ENCODE measurements around the gene CDR2L. TPM values are rescaled to one million over a fixed set of nuclear protein-coding genes. Genes with fewer than 3 reads are reported as not detected.
"Not testable (repeated sequence)": the region's sequence is repeated elsewhere in the genome, so short reads cannot be mapped to it uniquely, and the experiment has no call there.

Gene CDR2L
- total RNA-seq, 1 donor from 2014 or later = 20.1 TPM

DNA sequence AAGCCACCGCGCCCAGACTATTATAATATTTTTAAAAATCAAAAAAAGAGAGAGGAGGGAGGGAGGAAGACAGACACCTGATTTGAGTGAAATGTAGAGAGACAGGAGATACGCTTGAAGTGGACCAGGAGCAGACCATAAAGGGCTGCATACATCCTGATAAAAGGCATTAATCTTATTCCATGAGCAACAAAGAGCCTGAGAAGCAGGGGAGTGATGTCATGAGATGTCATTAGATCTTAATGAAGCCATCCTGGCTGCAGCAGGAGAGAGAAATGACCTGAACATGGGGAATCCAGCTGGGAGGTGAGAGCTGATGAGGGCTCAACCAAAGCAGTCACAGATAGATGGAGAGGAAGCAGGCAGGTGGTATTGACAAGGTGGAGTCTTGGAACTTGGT is 9.6 kb upstream of the CDR2L start:
- intact Hi-C loops (cut with DNase I) = no loop called here
- no peak for DNase-seq (ENCODE audit: low spot score)

DNA sequence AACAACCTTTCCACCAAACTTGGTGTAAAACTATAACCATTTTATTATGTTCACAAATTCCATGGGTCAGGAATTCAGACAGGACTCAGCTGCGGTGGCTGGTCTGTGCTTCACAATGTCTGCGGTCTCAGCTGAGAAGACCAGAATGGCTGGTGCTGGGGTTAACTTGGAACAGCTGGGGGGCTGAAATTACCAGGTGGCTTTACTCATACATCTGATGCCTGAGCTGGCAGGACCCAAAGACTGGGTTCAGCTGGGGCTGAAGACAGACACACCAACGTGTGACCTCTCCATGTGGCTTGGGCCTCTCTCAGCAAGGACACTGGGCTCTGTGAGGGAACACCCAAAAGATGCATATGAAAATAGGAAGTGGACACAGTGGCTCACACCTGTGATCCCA is 9.2 kb upstream of the CDR2L start:
- intact Hi-C loops (cut with DNase I) = no loop called here
- no peak for DNase-seq (ENCODE audit: low spot score)

DNA sequence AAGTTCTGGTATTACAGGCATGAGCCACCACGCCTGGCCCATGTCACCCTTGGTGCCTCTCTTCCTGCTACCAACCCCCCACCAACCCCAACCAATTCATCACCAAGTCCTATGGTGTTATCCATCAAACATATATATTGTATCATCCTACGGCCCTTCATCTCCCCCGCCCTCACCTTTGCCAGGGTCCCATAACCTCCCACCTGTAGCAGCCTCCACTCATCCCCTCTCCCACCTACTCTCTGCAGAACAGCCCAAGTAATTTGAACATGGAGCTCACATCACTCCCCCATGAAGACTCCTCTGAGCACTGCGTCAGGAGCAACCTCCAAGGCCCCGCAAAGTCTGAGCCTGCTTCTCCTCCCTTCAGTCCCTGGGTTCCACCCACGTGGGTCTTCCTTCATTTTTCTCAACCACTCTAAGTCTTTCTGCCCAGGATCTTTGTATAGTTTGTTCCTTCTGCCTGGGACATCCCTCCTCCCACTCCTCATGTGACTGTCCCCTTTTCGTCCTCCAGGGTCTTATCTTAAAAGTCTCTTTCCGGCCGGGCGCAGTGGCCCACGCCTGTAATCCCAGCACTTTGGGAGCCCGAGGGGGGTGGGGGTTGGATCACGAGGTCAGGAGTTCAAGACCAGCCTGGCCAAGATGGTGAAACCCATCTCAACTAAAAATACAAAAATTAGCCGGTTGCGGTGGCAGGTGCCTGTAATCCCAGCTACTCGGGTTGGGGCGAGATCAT is 7.9 kb upstream of the CDR2L start:
- no peak for DNase-seq (ENCODE audit: low spot score)
- intact Hi-C loops (cut with DNase I) = no loop called here

DNA sequence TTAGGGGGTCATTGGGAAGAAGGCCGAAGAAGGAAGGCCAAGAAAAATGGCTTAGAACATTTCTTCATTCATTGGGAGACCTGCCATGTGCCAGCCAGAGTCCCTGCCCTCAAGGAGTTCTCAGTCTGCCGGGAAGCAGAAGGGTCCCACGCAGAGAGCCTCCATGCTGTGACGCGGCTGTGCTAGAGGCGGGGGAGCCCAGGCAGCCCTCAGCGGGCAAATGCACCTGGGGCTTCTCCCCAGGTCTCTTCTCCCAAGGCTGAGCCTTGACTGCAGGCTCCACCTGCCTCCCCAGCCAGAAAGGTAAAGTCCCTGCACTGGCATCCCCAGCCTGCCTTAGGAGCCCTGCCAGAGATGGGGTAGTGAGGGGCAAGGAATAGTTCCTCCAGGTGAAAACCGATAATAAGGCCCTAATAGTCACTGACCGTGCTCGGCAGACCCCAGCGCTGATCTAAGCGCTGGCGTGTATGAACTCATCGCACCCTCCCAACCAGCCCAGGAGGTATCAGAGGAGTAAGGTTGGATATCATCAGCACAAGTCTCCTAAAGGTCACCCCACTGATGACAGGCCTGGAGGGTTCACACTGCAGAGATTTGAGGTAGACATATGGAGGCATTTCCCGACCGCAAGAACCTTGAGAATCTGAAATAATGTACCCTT is 6.0 kb upstream of the CDR2L start:
- intact Hi-C loops (cut with DNase I) = no loop called here
- no peak for DNase-seq (ENCODE audit: low spot score)

DNA sequence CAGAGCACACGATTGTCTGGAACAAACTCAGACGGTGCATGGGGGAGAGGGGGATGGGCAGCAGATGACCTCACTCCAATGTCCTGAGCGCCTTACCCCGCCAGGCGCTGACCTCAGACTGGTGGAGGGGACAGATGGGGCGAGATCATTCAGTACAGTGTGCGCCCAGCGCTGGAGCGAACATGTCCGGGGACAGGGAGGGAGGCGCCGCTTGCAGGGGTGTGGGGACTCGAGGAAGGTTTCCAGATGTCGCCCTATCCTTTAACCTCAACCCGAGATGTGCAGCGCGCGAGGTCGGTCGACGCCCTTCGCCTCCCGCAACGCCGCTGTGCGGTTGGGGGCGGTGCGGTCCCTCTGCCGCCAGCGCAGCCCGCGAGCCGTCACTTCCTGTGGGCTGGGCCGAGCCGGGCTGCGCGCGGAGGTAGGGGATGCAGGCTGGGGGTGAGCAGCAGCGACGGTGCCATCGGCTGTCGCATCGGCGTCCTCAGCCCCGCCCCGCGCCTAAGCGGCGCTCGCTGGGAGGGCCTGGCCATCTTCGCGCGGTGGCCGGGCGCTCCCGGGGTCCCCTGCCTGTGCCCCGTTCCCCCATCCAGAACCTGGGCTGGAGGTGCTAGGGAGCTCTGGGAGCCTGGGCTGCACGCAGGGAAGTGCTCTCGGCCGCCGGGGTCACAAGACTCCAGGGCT is 5.3 kb upstream of the CDR2L start:
- intact Hi-C loops (cut with DNase I) = no loop called here
- DNase-seq (ENCODE audit: low spot score) = peak; percentile 86

DNA sequence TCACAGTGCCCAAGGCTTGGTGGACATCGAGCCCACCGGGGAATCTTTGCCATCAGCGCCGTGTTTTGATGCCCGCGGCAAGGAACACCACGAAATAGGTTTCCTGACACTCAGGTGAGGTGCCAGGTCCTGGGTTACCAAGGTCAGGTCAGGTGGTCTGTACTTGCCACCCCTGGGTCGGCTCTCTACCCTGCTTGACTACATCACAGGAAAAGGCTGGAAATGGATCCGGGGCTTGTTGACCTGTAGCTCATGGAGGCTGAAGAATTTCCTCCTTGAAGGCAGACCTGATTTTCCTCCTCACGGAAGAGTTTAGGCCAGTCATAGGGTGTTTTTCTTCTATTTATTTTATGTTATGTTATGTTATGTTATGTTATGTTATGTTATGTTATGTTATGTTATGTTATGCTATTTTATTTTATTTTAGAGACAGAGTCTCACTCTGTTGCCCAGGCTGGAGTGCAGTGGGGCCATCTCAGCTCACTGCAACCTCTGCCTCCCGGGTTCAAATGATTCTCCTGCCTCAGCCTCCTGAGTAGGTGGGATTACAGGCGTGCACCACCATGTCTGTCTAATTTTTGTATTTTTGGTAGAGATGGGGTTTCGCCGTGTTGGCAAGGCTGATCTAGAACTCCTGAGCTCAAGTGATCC is 4.6 kb upstream of the CDR2L start:
- DNase-seq (ENCODE audit: low spot score); intact Hi-C loops (cut with DNase I): not testable (repeated sequence)

DNA sequence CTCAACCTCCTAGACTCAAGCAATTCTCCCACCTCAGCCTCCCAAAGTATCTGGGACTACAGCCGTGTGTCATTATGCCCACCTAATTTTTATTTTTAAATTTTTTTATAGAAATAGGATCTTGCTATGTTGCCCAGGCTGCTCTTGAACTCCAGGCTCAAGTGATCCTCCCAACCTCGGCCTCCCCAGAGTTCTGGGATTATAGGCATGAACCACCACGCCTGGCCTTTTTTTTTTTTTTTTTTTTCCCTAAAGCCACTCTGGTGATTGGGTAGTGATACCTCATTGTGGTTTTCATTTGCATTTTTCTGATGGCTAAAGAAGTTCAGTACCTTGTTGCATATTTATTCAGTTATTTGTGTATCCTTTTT is 1.2 kb upstream of the CDR2L start:
- intact Hi-C loops (cut with DNase I) = no loop called here
- no peak for DNase-seq (ENCODE audit: low spot score)

DNA sequence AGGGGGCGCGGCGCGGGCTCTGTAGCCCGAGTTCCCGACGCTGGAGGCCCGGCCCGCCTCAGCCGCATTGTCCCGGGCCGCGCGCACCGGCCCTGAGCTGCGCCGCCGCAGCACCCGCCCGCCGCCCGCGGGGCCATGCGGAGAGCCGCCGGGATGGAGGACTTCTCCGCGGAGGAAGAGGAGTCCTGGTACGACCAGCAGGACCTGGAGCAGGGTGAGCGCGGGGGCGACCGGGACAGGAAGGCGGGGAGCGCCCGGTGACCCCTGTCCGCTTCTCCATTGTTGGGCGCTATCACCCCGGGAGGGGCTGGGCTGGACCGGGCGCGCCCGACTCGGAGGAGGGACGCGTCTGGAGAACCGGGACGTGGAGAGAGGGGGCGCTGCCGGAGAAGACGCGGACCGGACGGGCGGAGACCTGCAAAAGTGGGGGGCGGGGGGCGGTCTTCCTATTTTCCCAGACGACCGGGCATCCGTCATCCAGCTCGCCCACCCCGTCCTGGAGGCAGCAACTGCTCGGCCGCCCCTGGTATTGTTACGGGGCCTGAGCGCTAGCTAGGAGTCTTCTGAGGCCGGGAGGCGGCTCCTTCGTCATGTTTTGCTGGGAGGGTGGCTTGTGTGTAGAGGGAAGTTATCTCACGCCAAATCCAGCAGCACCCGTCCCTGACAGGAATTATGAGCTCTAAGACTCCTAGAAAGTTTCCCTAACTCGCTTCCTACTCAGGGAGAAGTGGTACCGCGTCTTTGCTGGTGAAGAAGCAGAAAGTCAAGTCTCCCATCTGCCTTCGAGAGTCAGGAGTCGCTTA is 678 bp downstream of the CDR2L start:
- DNase-seq (ENCODE audit: low spot score) = peak; percentile 91
- intact Hi-C loops (cut with DNase I) = loop anchor here (2.0 kb wide), 1 partner anchor 47 kb away; no protein-coding TSS in a partner anchor

DNA sequence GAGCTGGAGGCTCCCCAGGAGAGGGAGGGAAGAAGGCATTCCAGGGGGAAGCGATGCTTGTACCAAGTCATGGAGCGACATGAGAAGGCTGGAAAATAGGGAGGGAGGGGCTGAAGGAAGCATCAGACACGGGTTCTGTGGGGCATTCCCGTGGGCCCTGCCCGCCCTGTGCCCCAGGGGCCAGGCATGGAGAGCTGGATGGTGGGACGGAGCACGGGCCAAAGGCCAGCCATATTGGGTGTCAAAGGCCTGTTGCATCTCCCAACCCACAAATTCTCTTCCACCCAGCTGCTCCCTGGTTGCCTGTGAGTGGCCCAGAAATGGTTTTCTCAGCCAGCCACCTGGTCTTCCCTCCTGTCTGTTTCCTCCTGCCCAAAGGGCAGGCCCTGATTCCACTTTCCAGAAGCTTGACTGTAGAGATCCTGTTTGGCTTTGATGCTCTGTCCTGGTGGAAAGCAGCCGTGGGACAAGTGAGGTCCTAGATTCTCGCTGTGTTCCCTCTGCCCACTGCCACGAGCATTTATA is 3.2 kb downstream of the CDR2L start:
- intact Hi-C loops (cut with DNase I) = no loop called here
- DNase-seq (ENCODE audit: low spot score) = no peak

DNA sequence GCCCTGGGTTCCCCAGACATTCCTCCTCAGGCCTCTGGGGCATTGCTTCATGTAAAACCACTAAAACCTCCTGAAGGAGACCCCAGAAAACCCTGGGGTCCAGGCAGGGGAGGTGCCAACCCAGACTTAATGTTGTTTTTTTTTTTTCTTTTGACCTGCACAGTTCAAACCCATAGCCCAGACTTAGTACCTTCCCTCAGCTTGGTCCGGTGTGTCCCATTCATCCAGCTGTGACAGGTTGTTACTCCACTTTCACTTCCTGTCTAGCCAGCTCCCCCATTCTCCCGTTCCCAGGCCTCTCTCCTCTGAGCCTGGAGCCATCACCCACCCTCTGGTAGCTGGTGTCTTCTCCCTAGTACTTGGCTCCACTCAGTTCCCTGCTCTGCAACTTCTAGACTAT is 4.8 kb downstream of the CDR2L start:
- intact Hi-C loops (cut with DNase I) = no loop called here
- no peak for DNase-seq (ENCODE audit: low spot score)

DNA sequence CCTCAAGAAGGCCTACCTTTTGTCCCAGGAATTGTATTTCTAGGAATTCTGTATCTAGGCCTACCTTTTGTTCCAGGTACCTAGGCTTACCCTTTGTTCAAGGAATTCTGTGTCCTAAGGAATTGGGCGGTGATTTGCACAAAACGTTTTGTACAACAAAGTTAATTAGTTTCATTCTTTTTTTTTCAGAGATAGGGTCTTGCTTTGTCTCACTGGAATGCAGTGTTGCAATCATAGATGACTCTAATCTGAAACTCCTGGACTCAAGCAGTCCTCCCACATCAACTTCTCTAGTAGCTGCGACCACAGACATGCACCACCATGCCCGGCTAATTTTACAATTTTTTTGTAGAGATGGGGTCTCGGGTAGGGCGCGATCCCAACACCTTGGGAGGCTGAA is 7.0 kb downstream of the CDR2L start:
- DNase-seq (ENCODE audit: low spot score) = no peak
- intact Hi-C loops (cut with DNase I) = no loop called here

DNA sequence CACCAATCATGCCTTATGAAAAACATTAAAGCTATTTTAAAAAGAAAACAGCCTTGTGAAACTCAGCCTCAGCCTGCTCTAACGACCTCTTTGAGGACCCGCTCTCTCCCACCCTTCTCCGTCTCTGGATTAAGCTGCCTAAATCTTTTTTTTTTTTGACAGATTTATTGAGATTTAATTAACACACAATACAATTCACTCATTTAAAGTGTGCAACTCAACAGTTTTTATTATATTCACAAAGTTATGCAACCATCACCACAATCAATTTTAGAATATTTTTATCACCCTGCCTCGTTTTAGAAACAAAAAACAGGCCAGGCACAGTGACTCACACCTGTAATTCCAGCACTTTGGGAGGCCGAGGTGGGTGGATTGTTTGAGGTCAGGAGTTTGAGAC is 8.4 kb downstream of the CDR2L start:
- DNase-seq (ENCODE audit: low spot score) = no peak
- intact Hi-C loops (cut with DNase I) = no loop called here

DNA sequence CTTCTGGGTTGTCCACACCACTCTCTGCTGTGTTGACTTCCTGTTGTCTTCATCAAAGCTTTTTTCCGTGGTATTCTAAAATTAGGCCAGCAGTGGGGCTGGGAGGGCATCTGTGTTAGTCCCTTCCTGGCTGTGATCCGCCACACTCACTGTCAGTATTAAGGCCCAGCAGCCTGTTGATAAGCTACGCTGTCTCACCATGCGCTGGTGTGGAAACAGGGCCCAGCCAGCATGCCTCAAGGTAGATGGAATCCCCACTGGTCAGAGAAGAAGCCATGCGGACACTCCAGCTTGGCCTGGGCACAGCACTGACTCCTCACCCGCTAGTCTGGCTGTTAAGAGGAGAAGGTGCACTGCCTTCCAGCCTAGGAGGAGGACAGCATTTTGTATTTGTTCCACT is 11.4 kb downstream of the CDR2L start:
- intact Hi-C loops (cut with DNase I) = no loop called here
- DNase-seq (ENCODE audit: low spot score) = no peak

DNA sequence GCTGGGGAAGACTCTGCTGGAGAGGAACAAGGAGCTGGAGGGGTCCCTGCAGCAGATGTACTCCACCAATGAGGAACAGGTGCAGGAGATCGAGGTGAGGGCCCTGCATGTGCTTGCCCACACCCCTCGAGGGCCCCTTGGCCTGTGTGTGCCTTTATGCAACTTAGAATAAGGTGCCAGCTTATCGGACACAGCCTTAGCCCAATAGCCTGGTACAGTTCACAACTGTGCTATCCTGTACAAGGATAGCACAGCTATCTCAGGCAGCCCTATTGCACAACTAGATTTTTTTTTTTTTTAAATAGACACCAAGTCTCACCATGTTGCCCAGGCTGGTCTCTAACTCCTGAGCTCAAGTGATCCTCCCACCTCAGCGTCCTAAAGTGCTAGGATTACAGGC is 12.1 kb downstream of the CDR2L start:
- intact Hi-C loops (cut with DNase I) = no loop called here
- no peak for DNase-seq (ENCODE audit: low spot score)

DNA sequence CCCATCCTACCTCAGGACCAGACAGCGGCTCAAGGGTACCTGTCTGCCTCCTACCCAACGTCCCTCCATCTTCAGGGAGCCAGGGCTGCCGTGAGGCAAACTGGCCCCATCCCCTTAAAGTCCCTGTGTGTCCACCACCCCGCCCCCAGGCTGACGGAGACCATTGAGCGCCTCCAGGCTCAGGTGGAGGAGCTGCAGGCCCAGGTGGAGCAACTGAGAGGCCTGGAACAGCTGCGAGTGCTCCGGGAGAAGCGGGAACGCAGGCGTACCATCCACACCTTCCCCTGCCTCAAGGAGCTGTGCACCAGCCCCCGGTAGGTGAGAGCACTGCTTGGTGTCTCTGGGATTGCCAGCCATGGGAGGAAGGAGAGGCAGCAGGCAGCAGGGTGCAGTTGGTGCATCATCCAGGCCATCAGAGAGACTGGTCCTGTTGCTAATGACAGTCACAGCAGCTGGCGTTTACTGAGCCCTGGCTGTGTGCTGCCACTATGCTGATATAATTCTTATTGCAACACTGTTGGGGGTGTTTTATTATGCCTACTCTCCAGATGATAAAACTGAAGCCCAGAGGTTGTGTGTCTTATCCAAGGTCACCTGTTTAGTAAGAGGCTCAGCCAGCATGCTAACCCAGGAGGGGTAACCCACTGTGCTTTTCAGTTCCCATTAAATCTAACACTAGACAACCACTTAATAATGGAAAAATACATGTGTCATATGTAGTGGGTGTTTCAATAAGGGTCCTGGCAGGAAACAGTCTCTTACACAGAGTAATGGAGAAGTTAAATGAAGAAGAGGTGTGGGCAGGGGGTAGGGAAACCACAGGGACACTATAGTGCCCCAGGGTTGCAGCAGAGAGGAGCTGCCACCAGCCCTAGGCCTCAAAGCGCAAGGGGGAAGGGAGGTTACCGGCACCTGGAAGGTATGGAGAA is 14.7 kb downstream of the CDR2L start:
- intact Hi-C loops (cut with DNase I) = no loop called here
- DNase-seq (ENCODE audit: low spot score) = no peak

DNA sequence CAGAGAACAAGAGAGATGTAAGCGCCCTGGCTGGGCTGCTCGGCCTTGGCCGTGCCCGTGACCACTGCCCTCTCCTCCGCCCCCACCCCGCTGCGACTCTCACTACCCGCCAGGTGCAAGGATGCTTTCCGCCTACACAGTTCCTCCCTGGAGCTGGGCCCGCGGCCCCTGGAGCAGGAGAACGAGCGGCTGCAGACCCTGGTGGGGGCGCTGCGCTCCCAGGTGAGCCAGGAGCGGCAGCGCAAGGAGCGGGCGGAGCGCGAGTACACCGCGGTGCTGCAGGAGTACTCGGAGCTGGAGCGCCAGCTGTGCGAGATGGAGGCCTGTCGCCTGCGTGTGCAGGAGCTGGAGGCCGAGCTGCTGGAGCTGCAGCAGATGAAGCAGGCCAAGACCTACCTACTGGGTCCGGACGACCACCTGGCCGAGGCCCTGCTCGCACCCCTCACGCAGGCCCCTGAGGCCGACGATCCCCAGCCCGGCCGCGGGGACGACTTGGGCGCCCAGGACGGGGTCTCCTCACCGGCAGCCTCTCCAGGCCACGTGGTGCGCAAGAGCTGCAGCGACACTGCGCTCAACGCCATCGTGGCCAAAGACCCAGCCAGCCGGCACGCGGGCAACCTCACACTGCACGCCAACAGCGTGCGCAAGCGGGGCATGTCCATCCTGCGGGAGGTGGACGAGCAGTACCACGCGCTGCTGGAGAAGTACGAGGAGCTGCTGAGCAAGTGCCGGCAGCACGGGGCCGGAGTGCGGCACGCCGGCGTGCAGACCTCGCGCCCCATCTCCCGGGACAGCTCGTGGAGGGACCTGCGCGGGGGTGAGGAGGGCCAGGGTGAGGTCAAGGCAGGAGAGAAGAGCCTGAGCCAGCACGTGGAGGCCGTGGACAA is 15.9 kb downstream of the CDR2L start:
- DNase-seq (ENCODE audit: low spot score) = no peak
- intact Hi-C loops (cut with DNase I) = no loop called here

DNA sequence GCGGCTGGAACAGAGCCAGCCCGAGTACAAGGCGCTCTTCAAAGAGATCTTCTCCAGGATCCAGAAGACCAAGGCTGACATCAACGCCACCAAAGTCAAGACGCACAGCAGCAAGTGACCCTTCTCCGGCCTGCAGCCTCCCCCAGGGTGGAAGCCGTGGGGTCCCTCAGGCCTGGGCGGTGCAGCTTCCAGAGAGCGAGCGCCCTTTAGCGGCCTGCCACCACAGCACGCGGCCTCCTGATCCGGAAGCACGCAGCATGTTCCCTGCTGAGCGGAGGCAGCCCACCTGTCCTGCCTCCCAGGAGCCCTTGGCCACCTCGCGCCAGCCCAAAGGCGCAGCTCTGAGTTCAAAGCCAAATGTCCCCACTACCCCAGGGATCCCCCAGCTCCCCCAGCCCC is 16.5 kb downstream of the CDR2L start:
- intact Hi-C loops (cut with DNase I) = no loop called here
- no peak for DNase-seq (ENCODE audit: low spot score)
